SK-N-MC (cell line): ENCODE data around the gene FBXO21.
"Not testable (repeated sequence)": the region's sequence is repeated elsewhere in the genome, so short reads cannot be mapped to it uniquely, and the experiment has no call there.

ENCODE experiments used
- DNase-seq: peaks from one replicate; pipeline ENCODE4 v3.0.0-alpha.2; 2011; ENCODE audit warnings: low read depth, low spot score
- H3K27ac ChIP-seq: fragments of 200-600 bp; sonication (generic); 2 replicates; pipeline ENCODE4 v1.5.1; 2016; ENCODE audit warnings: mixed run types
- H3K36me3 ChIP-seq: fragments of 200-600 bp; sonication (generic); 2 replicates; pipeline ENCODE4 v1.6.1; 2017; ENCODE audit warnings: antibody characterized with exemption, low read length, mixed read lengths; ENCODE audit not compliant: insufficient read depth
- H3K4me3 ChIP-seq: fragments of 200-600 bp; sonication (generic); 2 replicates; pipeline ENCODE4 v1.5.1; 2016
- H3K9ac ChIP-seq: fragments of 200-600 bp; sonication (generic); 2 replicates; pipeline ENCODE4 v1.8.0; 2017; ENCODE audit warnings: mixed run types, mixed read lengths; ENCODE audit not compliant: insufficient read length
- H3K9me3 ChIP-seq: fragments of 200-600 bp; sonication (generic); 2 replicates; pipeline ENCODE4 v1.6.1; 2017; ENCODE audit warnings: low read depth, mild to moderate bottlenecking, antibody characterized with exemption, low read length, moderate library complexity, mixed read lengths
- EZH2 ChIP-seq: fragments of 200-600 bp; sonication (generic); IDR thresholded peaks from one replicate; pipeline ENCODE4 v1.6.1; 2017; ENCODE audit warnings: antibody characterized with exemption
- FOXP2 ChIP-seq: optimal IDR thresholded peaks from 2 replicates; pipeline ENCODE3; 2011; ENCODE audit warnings: mild to moderate bottlenecking, moderate library complexity; ENCODE audit not compliant: insufficient read depth; ENCODE audit errors: extremely low read length, control extremely low read depth
- POLR2AphosphoS5 ChIP-seq: IDR thresholded peaks from 2 replicates; pipeline ENCODE4 v1.6.1; 2012; ENCODE audit warnings: mild to moderate bottlenecking, low read depth, low read length, borderline replicate concordance

FBXO21 gene

DNA sequence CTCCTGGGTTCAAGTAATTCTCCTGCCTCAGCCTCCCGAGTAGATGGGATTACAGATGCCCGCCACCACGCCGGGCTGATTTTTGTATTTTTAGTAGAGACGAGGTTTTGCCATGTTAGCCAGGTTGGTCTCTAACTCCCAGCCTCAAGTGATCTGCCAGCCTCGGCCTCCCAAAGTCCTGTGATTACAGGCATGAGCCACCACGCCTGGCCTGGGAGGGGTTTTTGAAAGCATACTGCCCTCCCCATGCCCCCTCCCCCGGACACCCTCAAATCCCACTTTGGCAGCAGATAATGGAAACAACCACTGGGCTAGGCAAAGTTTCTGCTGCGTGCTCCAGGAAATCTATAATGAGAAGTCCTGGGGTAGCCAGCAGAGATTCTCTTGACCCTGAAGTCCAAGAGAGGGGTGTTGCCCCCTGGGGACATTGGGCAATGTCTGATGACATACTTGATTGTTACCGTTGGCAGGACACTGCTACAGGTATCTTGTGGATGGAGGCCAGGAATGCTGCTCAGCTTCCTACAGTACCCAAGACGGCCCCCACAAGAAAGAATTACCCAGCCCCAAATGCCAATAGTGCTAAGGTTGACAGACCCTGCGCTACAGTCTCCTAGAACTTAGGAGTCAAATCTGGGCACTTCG is 18.7 kb upstream of the FBXO21 start:
- Histone ChIP-seq H3K36me3 (no peaks in the 10 kb centered on the region), H3K27ac (no peak overlapping the region), H3K9me3 (no peaks in the 10 kb centered on the region), H3K9ac (no peak overlapping the region), H3K4me3 (no peak overlapping the region)
- no peak for DNase-seq
- TF ChIP-seq FOXP2 (no peak), POLR2AphosphoS5 (no peak), EZH2 (no peak)

DNA sequence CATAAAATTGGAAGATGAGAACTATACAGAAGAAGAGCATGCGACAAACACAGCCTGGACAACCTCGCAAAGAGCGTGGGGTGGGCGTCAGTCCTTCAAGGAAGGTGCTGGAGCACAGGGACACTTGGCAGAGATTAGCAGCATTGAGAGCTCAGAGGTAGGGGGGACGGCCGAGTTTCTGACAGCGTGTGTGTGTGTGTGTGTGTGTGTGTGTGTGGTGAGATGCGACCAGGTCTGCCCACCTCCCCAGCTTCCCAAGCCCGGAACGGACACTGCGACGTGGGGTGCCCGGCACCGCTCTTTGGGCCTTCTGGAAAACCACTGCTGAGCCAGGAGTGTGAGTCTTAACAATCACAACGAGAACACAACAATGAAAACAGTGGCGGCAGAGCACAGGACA is 17.9 kb upstream of the FBXO21 start:
- no peaks in the 10 kb centered on the region for H3K36me3 ChIP-seq
- TF ChIP-seq POLR2AphosphoS5 (no peak), EZH2 (no peak), FOXP2 (no peak)
- H3K4me3 ChIP-seq, result no peak overlapping the region
- no peak for DNase-seq
- H3K9ac ChIP-seq, result no peak overlapping the region
- H3K27ac ChIP-seq, result no peak overlapping the region
- H3K9me3 ChIP-seq, result no peaks in the 10 kb centered on the region

DNA sequence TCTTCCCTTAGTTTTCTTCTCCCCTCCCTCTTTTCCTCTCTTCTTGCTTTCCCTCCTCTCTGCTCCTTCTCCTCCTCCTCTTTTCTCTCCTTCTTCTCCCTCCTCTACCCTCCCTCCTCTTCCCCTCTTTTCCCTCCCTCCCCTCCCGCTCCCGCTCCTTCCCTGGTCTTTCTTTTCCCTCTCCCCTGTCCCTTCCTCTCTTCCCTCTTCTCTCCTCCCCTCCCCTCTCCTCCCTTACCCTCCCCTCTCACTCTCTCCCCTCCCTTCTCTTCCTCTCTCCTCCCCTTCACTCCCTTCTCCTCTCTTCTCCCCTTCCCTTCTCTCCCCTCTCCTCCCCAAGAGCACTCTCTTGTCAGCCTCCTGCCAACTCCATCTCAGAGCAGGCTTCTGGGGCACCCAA is 17.4 kb upstream of the FBXO21 start:
- Histone ChIP-seq H3K4me3 (no peak overlapping the region), H3K9me3 (no peaks in the 10 kb centered on the region), H3K36me3 (no peaks in the 10 kb centered on the region), H3K27ac (no peak overlapping the region), H3K9ac (no peak overlapping the region)
- no peak for TF ChIP-seq FOXP2
- no peak for DNase-seq

DNA sequence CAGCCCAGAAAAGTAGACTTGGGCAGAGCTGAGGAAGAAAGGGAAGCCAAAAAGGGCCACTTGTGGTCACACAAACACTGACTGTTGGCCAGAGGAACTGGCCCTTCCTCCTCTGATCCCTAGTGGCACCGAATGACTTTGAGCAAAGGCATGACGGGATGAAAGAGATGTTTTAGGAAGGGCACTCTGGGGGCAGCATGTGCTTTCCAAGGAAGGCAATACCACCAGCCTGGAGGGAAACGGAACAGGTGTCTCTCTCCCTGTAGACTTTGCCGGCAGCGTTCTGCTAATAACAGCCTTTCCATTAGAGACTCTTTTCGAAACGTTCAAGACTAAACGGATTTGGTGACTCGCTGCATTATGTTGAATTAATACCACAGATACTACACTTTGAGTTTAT is 12.3 kb upstream of the FBXO21 start:
- no peak overlapping the region for H3K9ac ChIP-seq
- H3K9me3 ChIP-seq, result no peaks in the 10 kb centered on the region
- H3K4me3 ChIP-seq, result no peak overlapping the region
- no peak for TF ChIP-seq EZH2
- no peak for TF ChIP-seq POLR2AphosphoS5
- no peak for TF ChIP-seq FOXP2
- H3K36me3 ChIP-seq, result no peaks in the 10 kb centered on the region
- no peak for DNase-seq
- H3K27ac ChIP-seq, result no peak overlapping the region

DNA sequence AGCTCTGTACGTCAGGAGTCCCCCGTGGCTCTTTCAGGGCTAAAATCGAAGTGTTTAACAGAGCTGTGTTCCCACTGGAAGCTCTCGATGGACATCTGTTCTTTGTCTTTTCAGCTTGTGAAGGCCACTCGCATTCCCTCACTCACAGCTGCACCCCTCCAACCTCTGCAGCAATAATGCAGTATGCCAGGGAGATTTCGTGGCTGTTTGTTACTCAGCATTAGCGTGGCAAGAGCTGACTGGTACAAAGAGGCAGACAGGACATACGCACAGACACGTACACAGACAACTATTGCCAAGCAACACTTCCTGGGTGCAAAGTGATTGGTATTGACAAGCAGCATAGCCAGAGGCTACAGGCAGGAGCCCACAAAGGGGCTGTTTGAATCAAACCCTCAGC is 11.8 kb upstream of the FBXO21 start:
- TF ChIP-seq FOXP2, result no peak
- no peak for TF ChIP-seq POLR2AphosphoS5
- TF ChIP-seq EZH2, result no peak
- no peak for DNase-seq
- Histone ChIP-seq H3K36me3 (no peaks in the 10 kb centered on the region), H3K4me3 (no peak overlapping the region), H3K27ac (no peak overlapping the region), H3K9ac (no peak overlapping the region), H3K9me3 (no peaks in the 10 kb centered on the region)

DNA sequence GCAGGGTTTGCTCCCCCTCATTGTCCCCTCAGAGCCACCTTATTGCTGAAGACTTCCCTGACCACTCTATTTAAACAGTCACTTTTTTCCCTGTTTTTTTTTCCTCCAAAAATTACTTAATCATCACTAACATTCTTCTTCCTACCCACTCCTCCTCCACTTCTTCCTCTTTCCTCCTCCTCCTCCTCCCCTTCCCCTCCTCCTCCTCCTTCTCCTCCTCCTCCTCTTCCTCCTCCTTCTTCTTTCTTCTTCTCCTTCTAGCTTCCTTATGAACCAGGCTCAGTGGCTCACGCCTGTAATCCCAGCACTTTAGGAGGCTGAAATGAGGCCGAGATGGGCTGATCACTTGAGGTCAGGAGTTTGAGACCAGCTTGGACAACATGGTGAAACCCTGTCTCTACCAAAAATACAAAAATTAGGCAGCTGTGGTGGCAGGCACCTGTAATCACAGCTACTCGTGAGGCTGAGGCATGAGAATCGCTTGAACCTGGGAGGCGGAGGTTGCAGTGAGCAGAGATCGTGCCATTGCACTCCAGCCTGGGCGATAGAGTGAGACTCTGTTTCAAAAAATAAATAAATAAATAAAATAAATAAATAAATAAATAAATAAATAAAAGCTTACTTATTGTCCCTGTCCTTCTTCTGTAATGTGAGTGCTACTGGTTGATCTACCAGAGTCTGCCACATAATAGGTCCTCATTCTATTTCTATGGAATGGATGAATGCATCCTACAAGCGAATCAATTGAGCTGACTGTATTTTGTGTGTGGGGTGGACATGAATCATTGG is 9.9 kb upstream of the FBXO21 start:
- not testable (repeated sequence) for H3K4me3 ChIP-seq, DNase-seq, H3K27ac ChIP-seq, H3K9ac ChIP-seq, H3K36me3 ChIP-seq, H3K9me3 ChIP-seq

DNA sequence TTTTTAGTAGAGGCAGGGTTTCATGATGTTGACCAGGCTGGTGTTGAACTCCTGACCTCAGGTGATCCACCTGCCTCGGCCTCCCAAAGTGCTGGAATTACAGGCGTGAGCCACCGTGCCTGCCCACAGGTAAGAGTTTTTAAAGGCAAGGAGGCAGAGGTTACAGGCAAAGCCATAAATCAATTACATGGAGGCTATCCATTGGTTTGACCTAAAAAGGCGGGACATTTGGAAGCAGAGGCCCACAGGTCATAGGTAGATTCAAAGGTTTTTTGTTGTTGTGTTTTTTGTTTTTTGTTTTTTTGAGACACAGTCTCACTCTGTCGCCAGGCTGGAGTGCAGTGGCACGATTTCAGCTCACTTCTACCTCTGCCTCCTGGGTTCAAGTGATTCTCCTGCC is 6.1 kb upstream of the FBXO21 start:
- H3K36me3 ChIP-seq, H3K9me3 ChIP-seq, H3K27ac ChIP-seq, H3K4me3 ChIP-seq, H3K9ac ChIP-seq, DNase-seq: not testable (repeated sequence)

DNA sequence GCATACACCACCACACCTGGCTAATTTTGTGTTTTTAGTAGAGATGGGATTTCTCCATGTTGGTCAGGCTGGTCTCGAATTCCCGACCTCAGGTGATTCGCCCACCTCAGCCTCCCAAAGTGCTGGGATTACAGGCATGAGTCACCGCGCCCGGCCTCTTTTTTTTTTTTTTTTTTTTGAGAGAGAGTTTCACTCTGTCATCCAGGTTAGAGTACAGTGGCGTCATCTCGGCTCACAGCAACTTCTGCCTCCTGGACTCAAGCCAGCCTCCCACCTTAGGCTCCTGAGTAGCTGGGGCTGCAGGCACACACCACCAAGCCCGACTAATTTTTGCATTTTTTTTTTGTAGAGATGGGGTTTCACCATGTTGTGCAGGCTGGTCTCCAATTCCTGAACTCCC is 4.8 kb upstream of the FBXO21 start:
- not testable (repeated sequence) for H3K27ac ChIP-seq

DNA sequence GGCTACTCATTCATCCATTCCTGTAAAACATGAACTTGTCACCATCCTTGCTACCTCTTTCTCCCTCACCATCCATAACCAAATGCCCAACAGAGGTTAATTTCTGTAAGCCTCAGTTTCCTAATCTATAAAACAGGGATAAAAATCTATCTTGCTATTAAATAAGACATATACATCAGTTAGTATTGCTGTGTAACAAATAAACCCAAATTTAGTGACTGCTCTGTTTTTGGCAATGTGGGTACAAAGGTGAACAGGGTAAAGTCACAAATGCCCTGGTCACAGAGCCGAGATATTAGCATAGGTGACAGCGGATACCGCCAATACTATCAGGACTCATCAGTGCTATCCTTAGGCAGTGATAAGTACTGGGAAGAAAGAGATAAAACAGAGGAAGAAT is 3.6 kb upstream of the FBXO21 start:
- no peak overlapping the region for H3K27ac ChIP-seq
- H3K9me3 ChIP-seq, result no peaks in the 10 kb centered on the region
- no peak for DNase-seq
- H3K9ac ChIP-seq, result no peak overlapping the region
- TF ChIP-seq POLR2AphosphoS5 (no peak), FOXP2 (no peak), EZH2 (no peak)
- no peaks in the 10 kb centered on the region for H3K36me3 ChIP-seq
- no peak overlapping the region for H3K4me3 ChIP-seq

More for the DNA sequence above, 4.8 kb upstream of the FBXO21 start:
- DNase-seq, H3K9ac ChIP-seq, H3K9me3 ChIP-seq, H3K4me3 ChIP-seq, H3K36me3 ChIP-seq: not testable (repeated sequence)

DNA sequence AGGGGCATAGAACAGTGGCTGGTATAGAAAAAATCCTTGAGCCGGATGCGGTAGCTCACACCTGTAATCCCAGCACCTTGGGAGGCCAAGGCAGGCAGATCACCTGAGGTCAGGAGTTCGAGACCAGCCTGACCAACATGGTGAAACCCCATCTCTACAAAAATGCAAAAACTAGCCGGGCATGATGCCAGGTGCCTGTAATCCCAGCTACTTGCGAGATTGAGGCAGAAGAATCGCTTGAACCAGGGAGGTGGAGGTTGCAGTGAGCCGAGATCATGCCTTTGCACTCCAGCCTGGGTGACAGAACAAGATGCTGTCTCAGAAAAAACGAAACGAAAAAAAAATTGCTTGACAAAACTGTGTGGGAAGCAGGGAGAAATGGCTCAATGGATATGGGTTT is 2.3 kb upstream of the FBXO21 start:
- not testable (repeated sequence) for H3K9ac ChIP-seq, H3K9me3 ChIP-seq, H3K36me3 ChIP-seq, H3K27ac ChIP-seq, H3K4me3 ChIP-seq, DNase-seq
